SU-DHL-6 (cell line): ENCODE data around the gene GALNT9.

Experiments
- H2AFZ ChIP-seq: fragments of 200-600 bp; sonication (generic); 2 replicates; pipeline ENCODE4 v1.6.1; 2014; ENCODE audit warnings: low read depth, mild to moderate bottlenecking, moderate library complexity, mixed read lengths, antibody characterized with exemption, low read length; ENCODE audit not compliant: severe bottlenecking
- H3F3A ChIP-seq: fragments of 200-600 bp; shearing (Covaris generic); 2 replicates; pipeline ENCODE4 v1.6.0; 2016; ENCODE audit warnings: antibody characterized with exemption, mild to moderate bottlenecking; ENCODE audit not compliant: insufficient read depth
- H3K27ac ChIP-seq: fragments of 200-600 bp; sonication (generic); 2 replicates; pipeline ENCODE4 v1.5.1; 2016; ENCODE audit warnings: low read depth, mild to moderate bottlenecking, low read length, moderate library complexity, mixed read lengths
- H3K27me3 ChIP-seq: fragments of 200-600 bp; sonication (generic), shearing (Covaris generic); 2 replicates; pipeline ENCODE4 v1.6.0; 2014; ENCODE audit warnings: mild to moderate bottlenecking, low read length
- H3K36me3 ChIP-seq: fragments of 200-600 bp; sonication (generic); 2 replicates; pipeline ENCODE4 v1.6.1; 2014; ENCODE audit warnings: mild to moderate bottlenecking, low read length, mixed read lengths
- H3K4me2 ChIP-seq: fragments of 300-600, 200-600 bp; shearing (Covaris generic), sonication (generic); 2 replicates; pipeline ENCODE4 v1.6.0; 2014; ENCODE audit warnings: low read length, low read depth, mild to moderate bottlenecking; ENCODE audit not compliant: poor library complexity, severe bottlenecking
- H3K4me3 ChIP-seq: fragments of 200-600 bp; sonication (generic); 2 replicates; pipeline ENCODE4 v1.5.1; 2014; ENCODE audit warnings: antibody characterized with exemption, low read length, mild to moderate bottlenecking, mixed read lengths; ENCODE audit not compliant: insufficient read depth, poor library complexity, severe bottlenecking
- H3K79me2 ChIP-seq: fragments of 200-600 bp; sonication (generic); 2 replicates; pipeline ENCODE4 v1.6.1; 2014; ENCODE audit warnings: mild to moderate bottlenecking, low read length, moderate library complexity; ENCODE audit not compliant: insufficient read depth
- H3K9ac ChIP-seq: fragments of 200-600 bp; sonication (generic); 2 replicates; pipeline ENCODE4 v1.7.0; 2014; ENCODE audit warnings: mild to moderate bottlenecking, low read length
- H3K9me2 ChIP-seq: fragments of 200-600 bp; sonication (generic); replicated peaks from 2 replicates; pipeline ENCODE4 v1.6.1; 2014; ENCODE audit warnings: low read length; ENCODE audit not compliant: insufficient read depth
- H3K9me3 ChIP-seq: fragments of 200-600 bp; sonication (generic); 2 replicates; pipeline ENCODE4 v1.6.1; 2014; ENCODE audit warnings: low read length, mixed read lengths; ENCODE audit not compliant: insufficient read depth
- H4K20me1 ChIP-seq: fragments of 200-600 bp; sonication (generic); 2 replicates; pipeline ENCODE4 v1.6.1; 2014; ENCODE audit warnings: low read depth, mild to moderate bottlenecking, antibody characterized with exemption, low read length, moderate library complexity, mixed read lengths
- EZH2phosphoT487 ChIP-seq: fragments of 200-600 bp; sonication (generic), shearing (Covaris generic); conservative IDR thresholded peaks from 2 replicates; pipeline ENCODE4 v1.6.1; 2018; ENCODE audit warnings: mild to moderate bottlenecking, antibody characterized with exemption, low read length, moderate library complexity, mixed read lengths
- TF ChIP-seq, protein P1 (sequence below): fragments of 200-600 bp; sonication (generic); IDR thresholded peaks from one replicate; pipeline ENCODE4 v1.5.1; 2017; ENCODE audit warnings: antibody characterized with exemption, mild to moderate bottlenecking, low read length, moderate library complexity; ENCODE audit not compliant: insufficient read depth, poor library complexity, severe bottlenecking

The GALNT9 gene

DNA sequence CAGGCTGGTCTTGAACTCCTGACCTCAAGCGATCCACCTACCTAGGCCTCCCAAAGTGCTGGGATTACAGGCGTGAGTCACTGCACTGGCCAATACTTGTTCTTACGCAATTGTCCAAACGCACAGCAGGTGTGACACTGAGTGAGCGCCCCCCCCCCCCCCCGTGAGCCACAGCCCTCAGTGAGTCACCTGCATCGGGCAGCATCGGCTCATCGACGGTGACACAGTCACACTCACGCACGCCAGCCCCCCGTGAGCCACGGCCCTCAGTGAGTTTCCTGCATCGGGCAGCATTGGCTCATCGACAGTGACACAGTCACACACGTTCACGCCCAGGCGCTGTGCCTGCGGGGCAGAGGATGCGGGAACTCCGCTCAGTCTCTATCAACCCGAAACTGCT lies 42.5 kb downstream of the GALNT9 start:
- no peak overlapping the region for H3K4me3 ChIP-seq
- TF ChIP-seq, protein P1, sequence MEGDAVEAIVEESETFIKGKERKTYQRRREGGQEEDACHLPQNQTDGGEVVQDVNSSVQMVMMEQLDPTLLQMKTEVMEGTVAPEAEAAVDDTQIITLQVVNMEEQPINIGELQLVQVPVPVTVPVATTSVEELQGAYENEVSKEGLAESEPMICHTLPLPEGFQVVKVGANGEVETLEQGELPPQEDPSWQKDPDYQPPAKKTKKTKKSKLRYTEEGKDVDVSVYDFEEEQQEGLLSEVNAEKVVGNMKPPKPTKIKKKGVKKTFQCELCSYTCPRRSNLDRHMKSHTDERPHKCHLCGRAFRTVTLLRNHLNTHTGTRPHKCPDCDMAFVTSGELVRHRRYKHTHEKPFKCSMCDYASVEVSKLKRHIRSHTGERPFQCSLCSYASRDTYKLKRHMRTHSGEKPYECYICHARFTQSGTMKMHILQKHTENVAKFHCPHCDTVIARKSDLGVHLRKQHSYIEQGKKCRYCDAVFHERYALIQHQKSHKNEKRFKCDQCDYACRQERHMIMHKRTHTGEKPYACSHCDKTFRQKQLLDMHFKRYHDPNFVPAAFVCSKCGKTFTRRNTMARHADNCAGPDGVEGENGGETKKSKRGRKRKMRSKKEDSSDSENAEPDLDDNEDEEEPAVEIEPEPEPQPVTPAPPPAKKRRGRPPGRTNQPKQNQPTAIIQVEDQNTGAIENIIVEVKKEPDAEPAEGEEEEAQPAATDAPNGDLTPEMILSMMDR, result no peak
- TF ChIP-seq EZH2phosphoT487, result no peak
- no peaks in the 10 kb centered on the region for H4K20me1 ChIP-seq
- H3K9ac ChIP-seq, result no peak overlapping the region
- H3K36me3 ChIP-seq, result no peaks in the 10 kb centered on the region
- peaks cover 14% of the 10 kb centered on the region; the same call in 1 of the 2 replicates for H3K9me3 ChIP-seq
- H3K79me2 ChIP-seq, result no peaks in the 10 kb centered on the region
- H3K27ac ChIP-seq, result no peak overlapping the region
- no peak overlapping the region for H3K4me2 ChIP-seq
- no peaks in the 10 kb centered on the region for H3F3A ChIP-seq
- no peak overlapping the region for H2AFZ ChIP-seq
- no peaks in the 10 kb centered on the region for H3K9me2 ChIP-seq
- H3K27me3 ChIP-seq, result no peaks in the 10 kb centered on the region

DNA sequence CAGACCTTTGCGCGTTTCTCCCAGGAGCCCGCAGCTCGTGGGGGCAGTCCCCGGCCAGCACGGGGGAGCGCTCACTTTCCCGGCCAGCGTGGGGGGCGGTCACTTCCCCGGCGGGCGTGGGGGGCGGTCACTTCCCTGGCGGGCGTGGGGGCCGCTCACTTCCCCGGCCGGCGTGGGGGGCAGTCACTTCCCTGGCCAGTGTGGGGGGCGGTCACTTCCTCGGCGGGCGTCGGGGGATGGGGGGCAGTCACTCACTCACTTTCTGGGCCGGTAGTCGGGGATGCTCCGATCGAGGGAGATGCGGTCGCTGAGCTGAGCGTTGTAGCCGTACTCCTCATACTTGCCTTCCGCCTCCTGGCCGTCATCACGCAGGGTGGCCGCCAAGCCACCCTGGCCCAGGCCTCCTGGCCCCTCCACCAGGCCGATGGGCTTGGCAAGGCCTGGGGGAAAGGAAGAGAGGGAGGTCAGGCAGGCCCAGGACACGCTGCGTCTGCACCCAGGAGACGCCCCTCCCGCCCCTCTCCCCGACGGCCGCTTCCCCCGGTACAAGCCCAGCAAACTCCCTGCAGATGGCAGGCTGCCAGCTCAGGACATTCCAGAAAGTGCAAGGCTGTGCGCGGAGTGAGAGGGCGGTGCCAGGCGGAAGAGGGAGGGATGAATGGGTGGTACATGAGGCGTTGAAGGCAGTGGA lies 43.3 kb downstream of the GALNT9 start:
- Histone ChIP-seq H3K27ac (no peak overlapping the region), H3K9me2 (no peaks in the 10 kb centered on the region), H3F3A (no peaks in the 10 kb centered on the region), H3K4me3 (no peak overlapping the region), H3K9me3 (peaks cover 8% of the 10 kb centered on the region; the same call in 1 of the 2 replicates), H3K79me2 (no peaks in the 10 kb centered on the region), H3K4me2 (no peak overlapping the region), H4K20me1 (no peaks in the 10 kb centered on the region), H3K36me3 (no peaks in the 10 kb centered on the region), H3K9ac (no peak overlapping the region), H3K27me3 (no peaks in the 10 kb centered on the region), H2AFZ (no peak overlapping the region)
- no peak for TF ChIP-seq EZH2phosphoT487
- TF ChIP-seq, protein P1, result no peak

DNA sequence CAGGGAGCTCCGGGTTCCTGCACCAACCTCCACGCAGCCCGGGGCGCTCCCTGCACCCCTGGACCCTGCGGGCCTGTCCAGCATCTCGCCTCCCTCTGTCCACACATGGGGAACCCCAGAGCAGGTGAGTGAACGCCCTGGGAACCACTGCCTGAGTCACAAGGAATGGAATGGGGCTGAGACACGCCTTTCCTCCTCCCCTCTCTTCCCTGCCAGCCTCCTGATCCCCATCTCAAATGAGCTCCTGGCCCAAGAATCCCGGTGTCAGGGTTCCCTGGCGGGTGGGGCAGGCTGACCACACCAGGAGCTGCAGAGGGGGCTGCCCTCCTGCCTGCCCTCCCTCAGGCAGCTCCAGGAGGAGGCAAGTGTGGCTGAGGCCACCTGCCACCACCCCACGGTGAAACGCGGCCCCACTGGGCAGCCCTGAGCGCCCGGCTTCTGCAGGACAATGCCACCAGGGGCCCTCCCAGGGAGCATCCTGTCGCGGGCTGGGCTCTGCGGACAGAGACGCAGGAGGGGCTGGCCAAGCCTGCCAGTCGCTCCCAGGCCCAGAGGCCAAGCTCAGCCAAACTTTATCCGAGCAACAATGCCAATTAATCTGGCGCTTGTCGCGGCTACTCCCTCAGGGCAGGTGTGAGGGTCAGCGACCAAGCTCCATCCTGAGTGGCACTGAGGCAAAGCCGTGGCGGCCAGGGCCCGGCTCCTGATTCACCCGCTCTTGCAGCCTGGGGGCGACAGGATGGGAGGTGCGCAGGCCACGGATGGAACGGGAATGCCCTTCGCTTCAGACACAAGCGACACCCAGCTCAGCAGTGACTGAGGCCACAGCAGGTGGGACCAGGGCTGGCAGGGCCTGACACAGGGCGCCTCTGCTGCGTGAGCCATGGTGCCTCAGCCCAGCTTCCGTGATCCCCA lies 44.3 kb downstream of the GALNT9 start:
- no peaks in the 10 kb centered on the region for H4K20me1 ChIP-seq
- no peak overlapping the region for H3K4me3 ChIP-seq
- no peak overlapping the region for H3K4me2 ChIP-seq
- no peaks in the 10 kb centered on the region for H3F3A ChIP-seq
- peaks cover 5% of the 10 kb centered on the region; the same call in 1 of the 2 replicates for H3K9me3 ChIP-seq
- no peaks in the 10 kb centered on the region for H3K27me3 ChIP-seq
- no peaks in the 10 kb centered on the region for H3K9me2 ChIP-seq
- no peaks in the 10 kb centered on the region for H3K36me3 ChIP-seq
- H3K9ac ChIP-seq, result no peak overlapping the region
- H2AFZ ChIP-seq, result no peak overlapping the region
- H3K27ac ChIP-seq, result no peak overlapping the region
- no peaks in the 10 kb centered on the region for H3K79me2 ChIP-seq
- TF ChIP-seq, protein P1, result no peak
- TF ChIP-seq EZH2phosphoT487, result no peak
